HepG2 (cell line): ENCODE results near the gene NAPB. TPM values are rescaled to one million over a fixed set of nuclear protein-coding genes. Genes with fewer than 3 reads are reported as not detected.

Experiments used
- ATAC-seq: fragments of 200-7000 bp; cut with Tn5 transposase; 3 replicates; pipeline ENCODE4 v1.9.1; 2020; ENCODE audit warnings: mild to moderate bottlenecking, moderate library complexity
- BruUV-seq: library from RNA; stranded (reverse); fragments of 400-500 nt; replicated peaks from 2 replicates; lab custom pipeline; 2021; lab: Mats Ljungman, UMichigan
- CTCF ChIA-PET: fragments of 300-600 bp; formaldehyde crosslinking; extraction: SDS; loops from one replicate; lab custom pipeline; 2021; ENCODE audit warnings: low total read pairs, inconsistent platforms, low intra/inter-chr PET ratio; lab: Yijun Ruan, JAX
- POLR2A ChIA-PET: fragments of 350-600 bp; sonication (Branson Sonifier 250); formaldehyde crosslinking; loops from one replicate; lab custom pipeline; 2020; ENCODE audit warnings: antibody characterized with exemption, inconsistent platforms; lab: Yijun Ruan, JAX
- DNase-seq: peaks from one replicate; pipeline ENCODE4 v3.0.0-alpha.2; 2015; ENCODE audit warnings: low spot score
- FAIRE-seq: peaks from 3 replicates; lab custom pipeline; 2011; peaks lifted over from hg19 to GRCh38; lab: Jason Lieb, UNC
- H2AFZ ChIP-seq: one replicate; pipeline ENCODE4 v1.6.1; 2011; ENCODE audit warnings: low read length, inconsistent platforms
- H3K27ac ChIP-seq: fragments of 300-600 bp; 3 replicates; pipeline ENCODE4 v1.8.0; 2011; ENCODE audit warnings: mixed run types, mild to moderate bottlenecking, mixed read lengths, low read length, inconsistent platforms; ENCODE audit not compliant: insufficient read depth; ENCODE audit errors: extremely low read length
- H3K27me3 ChIP-seq, 2 experiments: fragments of 200-600 bp in 1 of 2; 2 replicates in 1 of 2; 3 replicates in 1 of 2; pipeline versions ENCODE4 v1.6.0 to v1.8.0; 2011; ENCODE audit warnings: low read length in 2 of 2, mild to moderate bottlenecking in 2 of 2, moderate library complexity in 2 of 2, inconsistent platforms in 1 of 2; ENCODE audit not compliant: insufficient read depth in 2 of 2, control insufficient read depth in 1 of 2
- H3K36me3 ChIP-seq, 2 experiments: fragments of 200-600 bp in 1 of 2; replicated peaks in 1 of 2; 2 replicates in 1 of 2; 3 replicates in 1 of 2; pipeline versions ENCODE4 v1.5.1 to v1.8.0; 2011; ENCODE audit warnings: low read length in 2 of 2, inconsistent platforms in 1 of 2; ENCODE audit not compliant: insufficient read depth in 2 of 2, control insufficient read depth in 1 of 2
- H3K4me1 ChIP-seq: 2 replicates; pipeline ENCODE4 v1.5.1; 2012; ENCODE audit warnings: low read length, inconsistent platforms; ENCODE audit not compliant: insufficient read depth
- H3K4me2 ChIP-seq: 2 replicates; pipeline ENCODE4 v1.6.0; 2011; ENCODE audit warnings: low read depth, low read length, inconsistent platforms
- H3K4me3 ChIP-seq, 3 experiments: fragments of 200-600 bp in 1 of 3; sonication (generic), shearing (Covaris generic) in 1 of 3; replicated peaks in 1 of 3; 2 replicates each; pipeline ENCODE4 v1.5.1; 2011 to 2016; ENCODE audit warnings: low read length in 3 of 3, inconsistent platforms in 2 of 3, low read depth in 2 of 3, mild to moderate bottlenecking in 2 of 3, control low read depth in 1 of 3, mixed read lengths in 1 of 3; ENCODE audit not compliant: insufficient read depth in 1 of 3
- H3K79me2 ChIP-seq: one replicate; pipeline ENCODE4 v1.6.1; 2011; ENCODE audit warnings: low read length, inconsistent platforms; ENCODE audit not compliant: insufficient read depth
- H3K9ac ChIP-seq: 2 replicates; pipeline ENCODE4 v1.6.0; 2011; ENCODE audit warnings: mild to moderate bottlenecking, low read depth, low read length, inconsistent platforms; ENCODE audit not compliant: insufficient read depth
- H3K9me3 ChIP-seq: 2 replicates; pipeline ENCODE4 v1.5.1; 2012; ENCODE audit warnings: mild to moderate bottlenecking, low read length
- H4K20me1 ChIP-seq: 2 replicates; pipeline ENCODE4 v1.6.0; 2011; ENCODE audit warnings: inconsistent platforms, mild to moderate bottlenecking, low read length, moderate library complexity; ENCODE audit not compliant: insufficient read depth
- ETS1 ChIP-seq: sonication (generic); formaldehyde crosslinking; IDR thresholded peaks from 2 replicates; pipeline ENCODE4 v1.4.0; 2020; ENCODE audit warnings: missing genetic modification reagents
- FOSL2 ChIP-seq: sonication (generic); formaldehyde crosslinking; IDR thresholded peaks from 2 replicates; pipeline ENCODE4 v1.4.0; 2020; ENCODE audit warnings: missing genetic modification reagents
- GMEB2 ChIP-seq: IDR thresholded peaks from 2 replicates; pipeline ENCODE4 v1.6.1; 2016; ENCODE audit warnings: missing biosample characterization, missing genetic modification reagents, low read depth
- HOXA3 ChIP-seq: sonication (generic); formaldehyde crosslinking; IDR thresholded peaks from 2 replicates; pipeline ENCODE4 v1.5.0; 2020; ENCODE audit warnings: missing genetic modification reagents
- MAF1 ChIP-seq: sonication (generic); formaldehyde crosslinking; IDR thresholded peaks from 2 replicates; pipeline ENCODE4 v1.5.0; 2020; ENCODE audit warnings: missing genetic modification reagents, borderline replicate concordance
- MED1 ChIP-seq: sonication (generic); formaldehyde crosslinking; IDR thresholded peaks from 2 replicates; pipeline ENCODE4 v1.4.0; 2020; ENCODE audit warnings: missing genetic modification reagents
- RFX5 ChIP-seq: IDR thresholded peaks from 2 replicates; pipeline ENCODE4 v1.6.1; 2011; ENCODE audit warnings: low read depth, low read length, improper control_type of control experiment
- TARDBP ChIP-seq: sonication (generic); formaldehyde crosslinking; IDR thresholded peaks from 2 replicates; pipeline ENCODE4 v1.8.0; 2022; ENCODE audit warnings: mild to moderate bottlenecking, missing genetic modification reagents
- ZBTB21 ChIP-seq: sonication (generic); formaldehyde crosslinking; IDR thresholded peaks from 2 replicates; pipeline ENCODE4 v1.4.0; 2020; ENCODE audit warnings: missing genetic modification reagents
- ZIK1 ChIP-seq: sonication (generic); formaldehyde crosslinking; IDR thresholded peaks from 2 replicates; pipeline ENCODE4 v1.5.0; 2020; ENCODE audit warnings: mild to moderate bottlenecking, low read depth, missing genetic modification reagents, borderline replicate concordance
- ZNF30 ChIP-seq: sonication (generic); formaldehyde crosslinking; IDR thresholded peaks from 2 replicates; pipeline ENCODE4 v1.5.0; 2020; ENCODE audit warnings: mild to moderate bottlenecking, missing genetic modification reagents
- ZNF329 ChIP-seq: sonication (generic); formaldehyde crosslinking; IDR thresholded peaks from 2 replicates; pipeline ENCODE4 v1.9.0; 2021; ENCODE audit warnings: low read depth, mild to moderate bottlenecking, missing genetic modification reagents
- ZNF562 ChIP-seq: sonication (generic); formaldehyde crosslinking; IDR thresholded peaks from 2 replicates; pipeline ENCODE4 v1.8.0; 2022; ENCODE audit warnings: missing genetic modification reagents, borderline replicate concordance
- ZNF703 ChIP-seq: sonication (generic); formaldehyde crosslinking; IDR thresholded peaks from 2 replicates; pipeline ENCODE4 v1.5.1; 2020; ENCODE audit warnings: missing genetic modification reagents, mild to moderate bottlenecking, moderate library complexity, borderline replicate concordance
- ZNF746 ChIP-seq: sonication (generic); formaldehyde crosslinking; IDR thresholded peaks from 2 replicates; pipeline ENCODE4 v1.8.0; 2022; ENCODE audit warnings: mild to moderate bottlenecking, missing genetic modification reagents
- WGBS: methylation state at CpG from one replicate; pipeline ENCODE4 v1.1.6; 2017; ENCODE audit warnings: low lambda C conversion rate; 5-methylcytosine and 5-hydroxymethylcytosine counted together
- in situ Hi-C: cut with HindIII; loops from 2 replicates; pipeline ENCODE4 v1.10.0; 2017; ENCODE audit warnings: low pct_unique_long_range_greater_than_20kb; ENCODE audit not compliant: extremely low pct_ligation_motif_present
- intact Hi-C: fragments of 100-400 bp; cut with micrococcal nuclease; formaldehyde crosslinking; loops from one replicate; pipeline ENCODE4 v1.10.0; 2022; ENCODE audit not compliant: unreplicated experiment
- polyA plus RNA-seq, 8 experiments: library from polyadenylated mRNA; depleted of rRNA in 3 of 8; stranded (reverse) in 7 of 8; unstranded in 1 of 8; fragments of >200 nt; fragmentation: Illumina TruSeq in 4 of 8; extraction: Trizol in 4 of 8; gene quantifications; 2 replicates each; pipeline versions ENCODE4 v1.2.1 to v1.2.3, GENCODE V29; 2011 to 2016; ENCODE audit warnings: low read depth in 4 of 8, missing spikeins in 1 of 8, mixed read lengths in 1 of 8; ENCODE audit not compliant: insufficient read depth in 1 of 8
- total RNA-seq, 5 experiments: library from RNA; depleted of rRNA; stranded (reverse); fragments of >200 nt; fragmentation: Illumina TruSeq; extraction: Trizol; gene quantifications; 2 replicates each; pipeline ENCODE4 v1.2.3, GENCODE V29; 2016; ENCODE audit warnings: low read depth in 1 of 5
- TF ChIP-seq, protein P1 (sequence below): sonication (generic); formaldehyde crosslinking; IDR thresholded peaks from 2 replicates; pipeline ENCODE4 v1.5.1; 2020; ENCODE audit warnings: missing genetic modification reagents, mild to moderate bottlenecking, borderline replicate concordance
- TF ChIP-seq, protein P2 (sequence below): sonication (generic); formaldehyde crosslinking; IDR thresholded peaks from 2 replicates; pipeline ENCODE4 v1.5.0; 2020; ENCODE audit warnings: missing genetic modification reagents, mild to moderate bottlenecking, borderline replicate concordance

Gene NAPB
- total and polyA plus RNA-seq, 2 of the 13 experiments (the other 11 are each of a cell fraction or from before 2014, with no cell fraction given) = 15.2 to 16.1 TPM

- TF ChIP-seq GMEB2 = no peak
- no peak for TF ChIP-seq ZNF746 (CRISPR knock-in tag)
- TF ChIP-seq ZNF562 = no peak
- TF ChIP-seq ZNF703 (CRISPR knock-in tag) = no peak
Observed at GRCh38 chr20:23393996-23394775, 27.1 kb downstream of the NAPB start (continued).

- no peak for FAIRE-seq
- no peak overlapping the region for H3K4me2 ChIP-seq
- ChIA-PET POLR2A (interaction anchor here (1.8 kb wide), 1 partner anchor 42 kb away, joined by 5 read pairs; the partner anchor contains the start of gene NXT1), CTCF (no interaction called here)
- DNase-seq = no peak
- H3K27me3 ChIP-seq = no peaks in the 10 kb centered on the region
- intact Hi-C loops (no loop called here), in situ Hi-C loops (no loop called here)
- H4K20me1 ChIP-seq = no peaks in the 10 kb centered on the region
- no peak overlapping the region for H3K9ac ChIP-seq
- no peaks in the 10 kb centered on the region for H3K9me3 ChIP-seq
- H3K36me3 ChIP-seq = peaks cover 33 to 78% of the 10 kb centered on the region in 2 experiments
- 99% methylated on average over 4 of the region's 4 CpGs for WGBS
- H3K27ac ChIP-seq = no peak overlapping the region
- H3K4me1 ChIP-seq = peaks cover 10% of the 10 kb centered on the region
- H2AFZ ChIP-seq = no peak overlapping the region
- BruUV-seq = no TSS peak
- no peak for ATAC-seq
- no peak overlapping the region for H3K4me3 ChIP-seq
- H3K79me2 ChIP-seq = peaks cover 4% of the 10 kb centered on the region
- no peak for TF ChIP-seq ETS1 (CRISPR knock-in tag)
- TF ChIP-seq TARDBP (CRISPR knock-in tag) = no peak
- no peak for TF ChIP-seq ZIK1 (CRISPR knock-in tag)
- no peak for TF ChIP-seq RFX5
- no peak for TF ChIP-seq MED1 (CRISPR knock-in tag)
- no peak for TF ChIP-seq ZNF30 (CRISPR knock-in tag)
- TF ChIP-seq MAF1 = no peak
- TF ChIP-seq, protein P1, sequence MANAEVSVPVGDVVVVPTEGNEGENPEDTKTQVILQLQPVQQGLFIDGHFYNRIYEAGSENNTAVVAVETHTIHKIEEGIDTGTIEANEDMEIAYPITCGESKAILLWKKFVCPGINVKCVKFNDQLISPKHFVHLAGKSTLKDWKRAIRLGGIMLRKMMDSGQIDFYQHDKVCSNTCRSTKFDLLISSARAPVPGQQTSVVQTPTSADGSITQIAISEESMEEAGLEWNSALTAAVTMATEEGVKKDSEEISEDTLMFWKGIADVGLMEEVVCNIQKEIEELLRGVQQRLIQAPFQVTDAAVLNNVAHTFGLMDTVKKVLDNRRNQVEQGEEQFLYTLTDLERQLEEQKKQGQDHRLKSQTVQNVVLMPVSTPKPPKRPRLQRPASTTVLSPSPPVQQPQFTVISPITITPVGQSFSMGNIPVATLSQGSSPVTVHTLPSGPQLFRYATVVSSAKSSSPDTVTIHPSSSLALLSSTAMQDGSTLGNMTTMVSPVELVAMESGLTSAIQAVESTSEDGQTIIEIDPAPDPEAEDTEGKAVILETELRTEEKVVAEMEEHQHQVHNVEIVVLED (CRISPR knock-in tag) = no peak
- no peak for TF ChIP-seq ZNF329 (CRISPR knock-in tag)
- TF ChIP-seq FOSL2 (CRISPR knock-in tag) = no peak
- TF ChIP-seq, protein P2, sequence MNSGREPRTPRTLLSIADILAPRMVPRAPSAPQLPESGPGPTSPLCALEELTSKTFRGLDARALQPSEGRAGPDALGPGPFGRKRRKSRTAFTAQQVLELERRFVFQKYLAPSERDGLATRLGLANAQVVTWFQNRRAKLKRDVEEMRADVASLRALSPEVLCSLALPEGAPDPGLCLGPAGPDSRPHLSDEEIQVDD (CRISPR knock-in tag) = no peak
- no peak for TF ChIP-seq ZBTB21
- no peak for TF ChIP-seq HOXA3 (CRISPR knock-in tag)
Observed at GRCh38 chr20:23391707-23392310, 29.5 kb downstream of the NAPB start.
